PC-3 (cell line): Measurements from ENCODE around the gene CMTM8. TPM values are rescaled to one million over a fixed set of nuclear protein-coding genes. Genes with fewer than 3 reads are reported as not detected.

Source experiments
- ATAC-seq: fragments of 200-7000 bp; cut with Tn5 transposase; 2 replicates; pipeline ENCODE4 v1.9.1; 2020; ENCODE audit warnings: mild to moderate bottlenecking, moderate library complexity
- BruUV-seq: library from RNA; stranded (reverse); fragments of 400-500 nt; replicated peaks from 2 replicates; lab custom pipeline; 2021; lab: Mats Ljungman, UMichigan
- CTCF ChIA-PET: fragments of 300-600 bp; sonication (Branson Sonifier 250); formaldehyde crosslinking; loops from one replicate; lab custom pipeline; 2022; ENCODE audit warnings: antibody characterized with exemption; lab: Charles Lee
- POLR2A ChIA-PET: fragments of 300-600 bp; sonication (Branson Sonifier 250); formaldehyde crosslinking; loops from one replicate; lab custom pipeline; 2022; ENCODE audit warnings: antibody characterized with exemption; ENCODE audit not compliant: unreplicated experiment; lab: Charles Lee
- DNase-seq: peaks from one replicate; pipeline ENCODE4 v3.0.0-alpha.2; 2015
- H2AFZ ChIP-seq: fragments of 300-600 bp; sonication (generic); 2 replicates; pipeline ENCODE4 v1.6.0; 2016; ENCODE audit warnings: antibody characterized with exemption, low read length
- H3F3A ChIP-seq: fragments of 300-600 bp; sonication (generic); one replicate; pipeline ENCODE4 v1.6.0; 2017; ENCODE audit warnings: antibody characterized with exemption, low read length, control low read depth, mild to moderate bottlenecking; ENCODE audit not compliant: unreplicated experiment
- H3K27ac ChIP-seq: fragments of 300-600 bp; sonication (generic); 2 replicates; pipeline ENCODE4 v1.5.1; 2016; ENCODE audit warnings: mild to moderate bottlenecking, low read length
- H3K27me3 ChIP-seq: fragments of 300-600 bp; sonication (generic); 2 replicates; pipeline ENCODE4 v1.6.1; 2016; ENCODE audit warnings: low read length, mixed read lengths
- H3K36me3 ChIP-seq: fragments of 300-600 bp; sonication (generic); 2 replicates; pipeline ENCODE4 v1.6.1; 2016; ENCODE audit warnings: low read depth, mixed run types, low read length, mixed read lengths
- H3K4me1 ChIP-seq: fragments of 300-600 bp; sonication (generic); 2 replicates; pipeline ENCODE4 v1.5.1; 2016; ENCODE audit warnings: low read length; ENCODE audit not compliant: insufficient read depth
- H3K4me2 ChIP-seq: fragments of 300-600 bp; sonication (generic); 2 replicates; pipeline ENCODE4 v1.6.0; 2016; ENCODE audit warnings: low read length
- H3K4me3 ChIP-seq: fragments of 300-600 bp; sonication (generic); 2 replicates; pipeline ENCODE4 v1.5.1; 2016; ENCODE audit warnings: mild to moderate bottlenecking, low read length, mixed read lengths
- H3K79me2 ChIP-seq: fragments of 300-600 bp; sonication (generic); 2 replicates; pipeline ENCODE4 v1.6.1; 2017; ENCODE audit warnings: low read length, mixed read lengths
- H3K9ac ChIP-seq: fragments of 300-600 bp; sonication (generic); 2 replicates; pipeline ENCODE4 v1.6.0; 2016; ENCODE audit warnings: mild to moderate bottlenecking, low read length
- H3K9me2 ChIP-seq: fragments of 300-600 bp; sonication (generic); replicated peaks from 2 replicates; pipeline ENCODE4 v1.6.1; 2016; ENCODE audit warnings: mixed run types, low read length, mixed read lengths
- H3K9me3 ChIP-seq: fragments of 300-600 bp; sonication (generic); 2 replicates; pipeline ENCODE4 v1.6.1; 2016; ENCODE audit warnings: low read length, mixed read lengths
- H4K20me1 ChIP-seq: fragments of 300-600 bp; sonication (generic); 2 replicates; pipeline ENCODE4 v1.6.1; 2016; ENCODE audit warnings: low read length, mixed read lengths
- EZH2 ChIP-seq: fragments of 300-600 bp; sonication (generic); IDR thresholded peaks from one replicate; pipeline ENCODE4 v1.6.1; 2017; ENCODE audit warnings: antibody characterized with exemption, mild to moderate bottlenecking, low read length; ENCODE audit not compliant: unreplicated experiment
- EZH2phosphoT487 ChIP-seq: fragments of 300-600 bp; sonication (generic); IDR thresholded peaks from 2 replicates; pipeline ENCODE4 v1.6.1; 2018; ENCODE audit warnings: mild to moderate bottlenecking, antibody characterized with exemption, low read length, borderline replicate concordance
- intact Hi-C: fragments of 100-400 bp; cut with micrococcal nuclease; formaldehyde crosslinking; loops from 2 replicates; pipeline ENCODE4 v1.9.0; 2023
- total RNA-seq: library from RNA; depleted of rRNA; stranded (reverse); fragments of >200 nt; gene quantifications from 2 replicates; pipeline ENCODE4 v1.2.3, GENCODE V29; 2014
- TF ChIP-seq, protein P1 (sequence below): fragments of 300-600 bp; sonication (generic); conservative IDR thresholded peaks from 2 replicates; pipeline ENCODE4 v1.5.1; 2017; ENCODE audit warnings: antibody characterized with exemption, low read depth, mild to moderate bottlenecking, low read length

CMTM8 gene
- total RNA-seq, 1 experiment from 2014 or later, result 5.2 TPM

DNA sequence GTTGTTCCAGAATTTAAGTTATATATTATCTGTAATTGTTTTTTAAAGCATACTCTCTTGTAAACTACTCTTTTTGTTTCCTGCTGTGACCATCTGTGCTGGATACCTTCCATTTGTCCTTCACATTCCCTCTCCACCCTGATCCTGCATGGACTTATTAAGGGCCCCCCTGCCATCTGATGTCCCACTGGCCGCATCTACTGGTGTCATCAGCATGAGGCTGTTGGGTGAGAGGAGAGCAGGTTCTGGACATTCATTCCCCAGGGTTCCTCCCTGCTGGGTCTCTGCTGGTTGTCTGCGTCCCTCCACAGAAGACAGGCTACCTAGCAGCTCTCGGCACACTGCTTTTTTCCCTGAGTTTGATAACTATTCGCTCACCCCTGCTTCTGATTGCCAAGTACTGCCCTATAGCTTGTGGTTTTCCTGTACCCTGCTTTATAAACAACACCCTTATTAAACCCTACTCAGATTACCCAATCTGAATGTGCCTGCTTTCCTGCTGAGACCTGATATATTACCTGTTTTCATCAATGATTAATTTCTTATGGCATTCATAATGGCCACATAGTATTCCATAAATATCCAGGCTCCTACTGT is 7.7 kb downstream of the CMTM8 start:
- Histone ChIP-seq H3K79me2 (peaks cover 16% of the 10 kb centered on the region), H3K9me2 (no peaks in the 10 kb centered on the region), H3K4me2 (no peak overlapping the region), H3K9me3 (no peaks in the 10 kb centered on the region), H3K9ac (no peak overlapping the region), H2AFZ (no peak overlapping the region), H3K4me3 (no peak overlapping the region), H3K27ac (no peak overlapping the region), H3K36me3 (no peaks in the 10 kb centered on the region), H3K27me3 (no peaks in the 10 kb centered on the region), H3K4me1 (peaks cover 34% of the 10 kb centered on the region), H4K20me1 (no peaks in the 10 kb centered on the region), H3F3A (peaks cover 6% of the 10 kb centered on the region)
- no peak for ATAC-seq
- ChIA-PET CTCF (no interaction called here), POLR2A (interaction anchor here (0.6 kb wide), 1 partner anchor 72 kb away, joined by 3 read pairs; no protein-coding TSS in a partner anchor)
- intact Hi-C loops, result no loop called here
- BruUV-seq, result no TSS peak
- DNase-seq, result peak; percentile 37
- TF ChIP-seq, protein P1, sequence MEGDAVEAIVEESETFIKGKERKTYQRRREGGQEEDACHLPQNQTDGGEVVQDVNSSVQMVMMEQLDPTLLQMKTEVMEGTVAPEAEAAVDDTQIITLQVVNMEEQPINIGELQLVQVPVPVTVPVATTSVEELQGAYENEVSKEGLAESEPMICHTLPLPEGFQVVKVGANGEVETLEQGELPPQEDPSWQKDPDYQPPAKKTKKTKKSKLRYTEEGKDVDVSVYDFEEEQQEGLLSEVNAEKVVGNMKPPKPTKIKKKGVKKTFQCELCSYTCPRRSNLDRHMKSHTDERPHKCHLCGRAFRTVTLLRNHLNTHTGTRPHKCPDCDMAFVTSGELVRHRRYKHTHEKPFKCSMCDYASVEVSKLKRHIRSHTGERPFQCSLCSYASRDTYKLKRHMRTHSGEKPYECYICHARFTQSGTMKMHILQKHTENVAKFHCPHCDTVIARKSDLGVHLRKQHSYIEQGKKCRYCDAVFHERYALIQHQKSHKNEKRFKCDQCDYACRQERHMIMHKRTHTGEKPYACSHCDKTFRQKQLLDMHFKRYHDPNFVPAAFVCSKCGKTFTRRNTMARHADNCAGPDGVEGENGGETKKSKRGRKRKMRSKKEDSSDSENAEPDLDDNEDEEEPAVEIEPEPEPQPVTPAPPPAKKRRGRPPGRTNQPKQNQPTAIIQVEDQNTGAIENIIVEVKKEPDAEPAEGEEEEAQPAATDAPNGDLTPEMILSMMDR, result no peak
- TF ChIP-seq EZH2 (no peak), EZH2phosphoT487 (no peak)

DNA sequence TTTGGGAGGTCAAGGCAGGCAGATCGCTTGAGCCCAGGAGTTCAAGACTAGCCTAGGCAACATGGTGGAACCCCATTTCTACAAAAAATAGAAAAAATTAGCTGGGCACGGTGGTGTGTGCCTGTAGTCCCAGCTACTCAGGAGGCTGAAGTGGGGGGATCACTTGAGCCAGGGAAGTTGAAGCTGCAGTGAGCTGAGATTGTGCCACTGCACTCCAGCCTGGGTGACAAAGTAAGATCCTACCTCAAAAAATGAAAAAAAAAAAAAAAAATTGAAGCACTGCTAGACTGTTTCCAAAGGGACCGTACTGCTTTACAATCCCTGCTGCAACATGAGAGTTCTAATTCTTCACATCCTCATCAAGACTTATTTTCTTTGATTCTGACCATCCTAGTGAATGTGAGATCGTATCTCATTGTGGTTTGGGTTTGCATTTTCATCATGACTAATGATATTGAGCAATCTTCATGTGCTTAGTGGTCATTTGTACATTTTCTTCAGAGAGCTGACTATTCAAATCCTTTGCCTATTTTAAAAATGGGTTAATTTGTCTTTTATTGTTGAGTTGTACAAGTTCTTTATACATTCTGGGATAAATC is 10.8 kb downstream of the CMTM8 start:
- H3K9me3 ChIP-seq, result 0 out of 2 replicates have a peak, but pooled peaks cover 3% of the 10 kb centered on the region
- POLR2A ChIA-PET, result no interaction called here
- DNase-seq, result peak; percentile 93
- H4K20me1 ChIP-seq, result no peaks in the 10 kb centered on the region
- ATAC-seq, result peak; percentile 76
- no peak overlapping the region for H3K4me3 ChIP-seq
- H3K79me2 ChIP-seq, result peaks cover 8% of the 10 kb centered on the region
- TF ChIP-seq EZH2phosphoT487 (no peak), EZH2 (no peak)
- TF ChIP-seq, protein P1, result no peak
- BruUV-seq, result no TSS peak
- no peaks in the 10 kb centered on the region for H3K9me2 ChIP-seq
- intact Hi-C loops, result loop anchor here (1.0 to 2.0 kb wide), 2 partner anchors 8 to 72 kb away; no protein-coding TSS in a partner anchor
- H3K9ac ChIP-seq, result peak overlapping the region; percentile 23
- CTCF ChIA-PET, result interaction anchor here (0.6 to 0.7 kb wide), 4 partner anchors 7 to 158 kb away, joined by 3 to 7 read pairs (median 4); no protein-coding TSS in a partner anchor
- H3K36me3 ChIP-seq, result peaks cover 3% of the 10 kb centered on the region; the same call in 1 of the 2 replicates
- no peaks in the 10 kb centered on the region for H3K27me3 ChIP-seq
- peaks cover 6% of the 10 kb centered on the region for H3F3A ChIP-seq
- H3K4me1 ChIP-seq, result peaks cover 34% of the 10 kb centered on the region
- no peak overlapping the region for H2AFZ ChIP-seq
- H3K27ac ChIP-seq, result peak overlapping the region; percentile 84
- peak overlapping the region; percentile 59 for H3K4me2 ChIP-seq

DNA sequence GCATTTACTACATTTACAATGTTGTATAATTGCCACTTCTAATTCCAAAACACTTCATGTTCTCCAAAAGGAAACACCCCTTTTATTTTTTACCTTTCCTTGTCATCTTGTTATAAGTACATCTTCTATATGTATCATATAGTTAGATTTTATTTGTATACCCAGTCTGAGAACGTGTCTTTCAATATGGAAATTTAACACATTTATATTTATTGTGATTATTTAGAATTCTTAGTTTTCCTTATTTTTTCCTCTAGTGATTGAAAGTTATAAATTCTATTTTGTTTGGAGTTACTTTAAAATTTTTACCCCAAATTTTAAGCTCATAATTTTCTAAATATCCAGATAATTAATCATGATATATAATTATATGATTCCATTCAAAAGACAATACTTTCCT is 15.8 kb downstream of the CMTM8 start:
- Histone ChIP-seq H3K79me2 (peaks cover 4% of the 10 kb centered on the region), H3K4me1 (peaks cover 39% of the 10 kb centered on the region), H3K27ac (no peak overlapping the region), H3K9me3 (peaks cover 3% of the 10 kb centered on the region; the same call in 1 of the 2 replicates), H3K9ac (no peak overlapping the region), H3K9me2 (no peaks in the 10 kb centered on the region), H3K4me2 (no peak overlapping the region), H3K27me3 (no peaks in the 10 kb centered on the region), H3F3A (peaks cover 6% of the 10 kb centered on the region), H2AFZ (no peak overlapping the region), H3K36me3 (peaks cover 5% of the 10 kb centered on the region; the same call in 1 of the 2 replicates), H4K20me1 (no peaks in the 10 kb centered on the region), H3K4me3 (no peak overlapping the region)
- ChIA-PET POLR2A (no interaction called here), CTCF (no interaction called here)
- ATAC-seq (no peak), DNase-seq (no peak)
- BruUV-seq, result no TSS peak
- TF ChIP-seq EZH2, result no peak
- TF ChIP-seq, protein P1, result no peak
- no peak for TF ChIP-seq EZH2phosphoT487
- intact Hi-C loops, result loop anchor here (10.0 kb wide), 1 partner anchor 289 kb away; no protein-coding TSS in a partner anchor
